Body of pancreas (tissue), 4 donors: ENCODE data around the gene FKBP15.

Experiments used
- CTCF ChIP-seq, 7 experiments: fragments of 450-650 bp in 4 of 7; fragments of 200-600 bp in 3 of 7; sonication (generic) in 3 of 7; IDR thresholded peaks; one replicate each; pipeline ENCODE4 v1.5.1; 2016 to 2019; ENCODE audit warnings: antibody characterized with exemption in 7 of 7
- POLR2A ChIP-seq, 3 donors: fragments of 450-650 bp; IDR thresholded peaks; one replicate each; pipeline ENCODE4 v1.6.1; 2016; ENCODE audit warnings: antibody characterized with exemption in 3 of 3, mild to moderate bottlenecking in 2 of 3

GRCh38 chr9:113245894-113246293 is 24.8 kb upstream of the FKBP15 start:
- TF ChIP-seq CTCF (IDR thresholded peaks at IDR 0.05), result no peak
- TF ChIP-seq POLR2A (IDR thresholded peaks at IDR 0.05), result no peak
